IMR-90 (cell line): ENCODE measurements around the gene EPOP. TPM values are rescaled to one million over a fixed set of nuclear protein-coding genes. Genes with fewer than 3 reads are reported as not detected.

ENCODE experiments used
- ATAC-seq: fragments of 200-7000 bp; cut with Tn5 transposase; 2 replicates; pipeline ENCODE4 v1.9.1; 2020; ENCODE audit warnings: low read depth, mild to moderate bottlenecking, moderate library complexity
- BruUV-seq: library from RNA; stranded (reverse); fragments of 400-500 nt; replicated peaks from 2 replicates; lab custom pipeline; 2021; lab: Mats Ljungman, UMichigan
- CTCF ChIA-PET: fragments of 300-600 bp; formaldehyde crosslinking; extraction: SDS; loops from one replicate; lab custom pipeline; 2021; ENCODE audit warnings: antibody characterized with exemption; lab: Yijun Ruan, JAX
- POLR2A ChIA-PET: fragments of 300-600 bp; sonication (Branson Sonifier 250); formaldehyde crosslinking; loops from one replicate; lab custom pipeline; 2022; ENCODE audit warnings: antibody characterized with exemption; ENCODE audit not compliant: unreplicated experiment; lab: Charles Lee
- DNase-seq: peaks from one replicate; pipeline ENCODE4 v3.0.0; 2013
- H2AFZ ChIP-seq: replicated peaks from 2 replicates; pipeline ENCODE3; 2013; ENCODE audit warnings: low read length, mild to moderate bottlenecking; ENCODE audit not compliant: poor library complexity
- H2AK5ac ChIP-seq: 2 replicates; pipeline ENCODE4 v1.6.1; 2013; ENCODE audit warnings: low read depth, low read length, inconsistent platforms
- H2AK9ac ChIP-seq: replicated peaks from 2 replicates; pipeline ENCODE3; 2013; ENCODE audit warnings: mild to moderate bottlenecking, low read depth, low read length, moderate library complexity; ENCODE audit not compliant: poor library complexity
- H2BK120ac ChIP-seq: 2 replicates; pipeline ENCODE4 v1.6.1; 2013; ENCODE audit warnings: low read depth, low read length, inconsistent platforms
- H2BK15ac ChIP-seq: 3 replicates; pipeline ENCODE4 v1.6.1; 2013; ENCODE audit warnings: low read depth, low read length, inconsistent platforms
- H2BK20ac ChIP-seq: 2 replicates; pipeline ENCODE4 v1.6.1; 2013; ENCODE audit warnings: low read depth, mild to moderate bottlenecking, inconsistent platforms, low read length, moderate library complexity
- H2BK5ac ChIP-seq: 2 replicates; pipeline ENCODE4 v1.6.1; 2013; ENCODE audit warnings: mild to moderate bottlenecking, low read depth, low read length, inconsistent platforms; ENCODE audit not compliant: poor library complexity, severe bottlenecking
- H3K14ac ChIP-seq: replicated peaks from 2 replicates; pipeline ENCODE4 v1.6.1; 2013; ENCODE audit warnings: low read depth, low read length, inconsistent platforms
- H3K18ac ChIP-seq: 2 replicates; pipeline ENCODE4 v1.6.1; 2013; ENCODE audit warnings: low read depth, low read length, control low read depth
- H3K23ac ChIP-seq: 2 replicates; pipeline ENCODE4 v1.6.1; 2013; ENCODE audit warnings: low read depth, low read length, inconsistent platforms
- H3K27ac ChIP-seq: 2 replicates; pipeline ENCODE4 v1.5.1; 2013; ENCODE audit warnings: mild to moderate bottlenecking, control low read depth, low read length; ENCODE audit not compliant: insufficient read depth
- H3K27me3 ChIP-seq: 2 replicates; pipeline ENCODE4 v1.6.1; 2013; ENCODE audit warnings: low read length; ENCODE audit not compliant: control insufficient read depth, insufficient read depth
- H3K36me3 ChIP-seq: 2 replicates; pipeline ENCODE4 v1.6.1; 2013; ENCODE audit warnings: low read length, mixed read lengths; ENCODE audit not compliant: control insufficient read depth, insufficient read depth
- H3K4ac ChIP-seq: 2 replicates; pipeline ENCODE4 v1.6.1; 2013; ENCODE audit warnings: low read depth, low read length, inconsistent platforms
- H3K4me1 ChIP-seq: 2 replicates; pipeline ENCODE4 v1.6.1; 2013; ENCODE audit warnings: low read length, mixed read lengths; ENCODE audit not compliant: control insufficient read depth, insufficient read depth
- H3K4me2 ChIP-seq: 2 replicates; pipeline ENCODE4 v1.6.1; 2013; ENCODE audit warnings: low read depth, mild to moderate bottlenecking, control low read depth, low read length, moderate library complexity
- H3K4me3 ChIP-seq: 2 replicates; pipeline ENCODE4 v1.5.1; 2013; ENCODE audit warnings: low read depth, mild to moderate bottlenecking, control low read depth, low read length, moderate library complexity; ENCODE audit not compliant: insufficient read depth
- H3K56ac ChIP-seq: 2 replicates; pipeline ENCODE4 v1.6.1; 2013; ENCODE audit warnings: low read length, inconsistent platforms; ENCODE audit not compliant: insufficient read depth; ENCODE audit errors: extremely low read depth
- H3K79me1 ChIP-seq, 2 experiments: 2 replicates each; pipeline ENCODE4 v1.6.1; 2013; ENCODE audit warnings: low read length in 2 of 2, inconsistent platforms in 1 of 2, low read depth in 1 of 2
- H3K9ac ChIP-seq: 2 replicates; pipeline ENCODE4 v1.6.1; 2013; ENCODE audit warnings: low read depth, low read length, control low read depth
- H3K9me1 ChIP-seq: 2 replicates; pipeline ENCODE4 v1.6.1; 2013; ENCODE audit warnings: low read length, inconsistent platforms; ENCODE audit not compliant: insufficient read depth
- H3K9me3 ChIP-seq: 2 replicates; pipeline ENCODE4 v1.6.1; 2013; ENCODE audit warnings: low read length; ENCODE audit not compliant: control insufficient read depth, insufficient read depth
- H4K20me1 ChIP-seq: 2 replicates; pipeline ENCODE4 v1.6.1; 2013; ENCODE audit warnings: low read length, inconsistent platforms; ENCODE audit not compliant: insufficient read depth
- H4K5ac ChIP-seq: 2 replicates; pipeline ENCODE4 v1.6.1; 2013; ENCODE audit warnings: mild to moderate bottlenecking, low read depth, low read length, control low read depth
- H4K8ac ChIP-seq, 2 experiments: 2 replicates each; pipeline ENCODE4 v1.6.1; 2013; ENCODE audit warnings: low read depth in 2 of 2, low read length in 2 of 2, control low read depth in 1 of 2, inconsistent platforms in 1 of 2
- H4K91ac ChIP-seq: 2 replicates; pipeline ENCODE4 v1.6.1; 2013; ENCODE audit warnings: low read depth, low read length, inconsistent platforms; ENCODE audit not compliant: insufficient read depth
- BHLHE40 ChIP-seq: fragments of 150-350 bp; IDR thresholded peaks from 2 replicates; pipeline ENCODE4 v1.6.1; 2016; ENCODE audit warnings: mild to moderate bottlenecking, low read depth, low read length
- CEBPB ChIP-seq: IDR thresholded peaks from 2 replicates; pipeline ENCODE4 v1.6.1; 2012; ENCODE audit warnings: low read depth, low read length, improper control_type of control experiment
- CHD1 ChIP-seq: IDR thresholded peaks from 2 replicates; pipeline ENCODE4 v1.6.1; 2012; ENCODE audit warnings: low read depth, low read length, improper control_type of control experiment
- ELK1 ChIP-seq: fragments of 150-350 bp; IDR thresholded peaks from 2 replicates; pipeline ENCODE4 v1.6.1; 2016; ENCODE audit warnings: low read depth, mild to moderate bottlenecking, low read length, moderate library complexity, borderline replicate concordance
- FOS ChIP-seq: fragments of 150-350 bp; IDR thresholded peaks from 2 replicates; pipeline ENCODE4 v1.6.1; 2016; ENCODE audit warnings: low read depth, low read length
- MAFK ChIP-seq: IDR thresholded peaks from 2 replicates; pipeline ENCODE4 v1.6.1; 2012; ENCODE audit warnings: low read depth, low read length, improper control_type of control experiment
- MAZ ChIP-seq: IDR thresholded peaks from 2 replicates; pipeline ENCODE4 v1.6.1; 2012; ENCODE audit warnings: low read depth, mild to moderate bottlenecking, low read length, improper control_type of control experiment, moderate library complexity, borderline replicate concordance
- MXI1 ChIP-seq: IDR thresholded peaks from 2 replicates; pipeline ENCODE4 v1.6.1; 2012; ENCODE audit warnings: low read depth, mild to moderate bottlenecking, low read length, moderate library complexity, borderline replicate concordance
- NFE2L2 ChIP-seq: fragments of 150-350 bp; IDR thresholded peaks from 2 replicates; pipeline ENCODE4 v1.6.1; 2016; ENCODE audit warnings: low read depth, mild to moderate bottlenecking, low read length
- RAD21 ChIP-seq: IDR thresholded peaks from 2 replicates; pipeline ENCODE4 v1.6.1; 2012; ENCODE audit warnings: low read length, improper control_type of control experiment
- RCOR1 ChIP-seq: IDR thresholded peaks from 2 replicates; pipeline ENCODE4 v1.6.1; 2012; ENCODE audit warnings: mild to moderate bottlenecking, low read length, improper control_type of control experiment; ENCODE audit not compliant: insufficient replicate concordance
- RFX5 ChIP-seq: IDR thresholded peaks from 2 replicates; pipeline ENCODE4 v1.8.0; 2012; ENCODE audit warnings: low read depth, mild to moderate bottlenecking, low read length, moderate library complexity
- SMC3 ChIP-seq: fragments of 150-350 bp; IDR thresholded peaks from 2 replicates; pipeline ENCODE4 v1.6.1; 2016; ENCODE audit warnings: low read depth, mild to moderate bottlenecking, antibody characterized with exemption, low read length, moderate library complexity
- USF2 ChIP-seq: fragments of 150-350 bp; IDR thresholded peaks from 2 replicates; pipeline ENCODE4 v1.6.1; 2017; ENCODE audit warnings: mild to moderate bottlenecking, antibody characterized with exemption, low read length, low read depth
- WGBS, 2 experiments: methylation state at CpG; one replicate each; pipeline versions ENCODE4 v1.1.5 to v1.1.7; 2013; ENCODE audit warnings: missing lambda C conversion rate in 2 of 2; ENCODE audit not compliant: insufficient read length in 1 of 2; ENCODE audit errors: extremely low coverage in 2 of 2; 5-methylcytosine and 5-hydroxymethylcytosine counted together
- dilution Hi-C: fragments of 300-500 bp; cut with HindIII; formaldehyde crosslinking; loops from one replicate; pipeline ENCODE4 v1.14.3; 2018; ENCODE audit warnings: low sequenced_read_pairs; ENCODE audit not compliant: unreplicated experiment
- in situ Hi-C: fragments of 300-500 bp; cut with MboI; formaldehyde crosslinking; loops from 3 replicates; pipeline ENCODE4 v1.14.3; 2019; ENCODE audit warnings: low sequenced_read_pairs, inconsistent platforms, mixed read lengths
- intact Hi-C: fragments of 100-400 bp; cut with micrococcal nuclease; formaldehyde crosslinking; loops from 2 replicates; pipeline ENCODE4 v1.10.0; 2022
- polyA plus RNA-seq, 3 experiments: library from polyadenylated mRNA; depleted of rRNA; stranded (reverse); fragments of >200 nt; gene quantifications; 2 replicates each; pipeline ENCODE4 v1.2.3, GENCODE V29; 2012; ENCODE audit warnings: low replicate concordance in 1 of 3
- total RNA-seq: library from RNA; depleted of rRNA; stranded (reverse); fragments of >200 nt; gene quantifications from 2 replicates; pipeline ENCODE4 v1.2.3, GENCODE V29; 2012

Gene EPOP
- total and polyA plus RNA-seq, 2 of the 4 experiments (the other 2 are of a cell fraction): 0.36 to 0.82 TPM

GRCh38 chr17:38693700-38694329, 19.1 kb upstream of the EPOP start:
- peak overlapping the region; percentile 65; the same call in 1 of the 2 replicates for H4K91ac ChIP-seq
- no peak overlapping the region for H2BK15ac ChIP-seq
- H4K20me1 ChIP-seq: no peaks in the 10 kb centered on the region
- DNase-seq (peak; percentile 51), ATAC-seq (peak; percentile 80)
- no peak overlapping the region for H3K4me2 ChIP-seq
- H2AFZ ChIP-seq: peak overlapping the region; percentile 82
- H3K4me3 ChIP-seq: no peak overlapping the region
- H3K18ac ChIP-seq: peak overlapping the region; percentile 11; the same call in 1 of the 2 replicates
- H3K4me1 ChIP-seq: peaks cover 7% of the 10 kb centered on the region; the same call in 1 of the 2 replicates
- CTCF ChIA-PET: no interaction called here
- H2BK20ac ChIP-seq: no peak overlapping the region; the same call in 1 of the 2 replicates
- peaks cover 5% of the 10 kb centered on the region; the same call in 1 of the 2 replicates for H3K9me1 ChIP-seq
- peak overlapping the region; percentile 36; the same call in 1 of the 2 replicates for H3K23ac ChIP-seq
- H3K27me3 ChIP-seq: no peaks in the 10 kb centered on the region; the same call in 1 of the 2 replicates
- in situ Hi-C loops (no loop called here), dilution Hi-C loops (no loop called here), intact Hi-C loops (no loop called here)
- no peak overlapping the region for H3K56ac ChIP-seq
- peak overlapping the region; percentile 79; the same call in 1 of the 2 replicates for H4K5ac ChIP-seq
- H2AK5ac ChIP-seq: no peak overlapping the region; the same call in 1 of the 2 replicates
- H3K27ac ChIP-seq: no peak overlapping the region
- peak overlapping the region; percentile 35; the same call in 1 of the 2 replicates for H2BK120ac ChIP-seq
- POLR2A ChIA-PET: no interaction called here
- H3K79me1 ChIP-seq: no peaks in the 10 kb centered on the region
- H2BK5ac ChIP-seq: no peak overlapping the region
- peak overlapping the region; percentile 56; the same call in 1 of the 2 replicates for H3K4ac ChIP-seq
- 0 out of 2 replicates have a peak overlapping the region, but pooled peaks have one; percentile 9 for H3K9ac ChIP-seq
- H4K8ac ChIP-seq: peak overlapping the region; percentile 65 to 66
- H3K9me3 ChIP-seq: no peaks in the 10 kb centered on the region
- WGBS, 2 experiments: 49% methylated on average over 8 of the region's 12 CpGs; no CpG with 5 or more reads in 1 of the 2 experiments
- H3K36me3 ChIP-seq: no peaks in the 10 kb centered on the region
- H3K14ac ChIP-seq: peak overlapping the region; percentile 59; the same call in 1 of the 2 replicates
- no TSS peak for BruUV-seq
- peak overlapping the region; percentile 0 for H2AK9ac ChIP-seq
- TF ChIP-seq CEBPB (no peak), MAFK (no peak), CHD1 (no peak), RFX5 (no peak), RCOR1 (no peak), SMC3 (no peak), USF2 (no peak), MXI1 (no peak), FOS (no peak), ELK1 (no peak), MAZ (no peak), BHLHE40 (no peak), RAD21 (no peak), NFE2L2 (no peak)
